ENCODE measurements around the gene CEP97. TPM values are rescaled to one million over a fixed set of nuclear protein-coding genes. Genes with fewer than 3 reads are reported as not detected.
"Not testable (repeated sequence)": the region's sequence is repeated elsewhere in the genome, so short reads cannot be mapped to it uniquely, and the experiment has no call there.

CEP97 gene, protein sequence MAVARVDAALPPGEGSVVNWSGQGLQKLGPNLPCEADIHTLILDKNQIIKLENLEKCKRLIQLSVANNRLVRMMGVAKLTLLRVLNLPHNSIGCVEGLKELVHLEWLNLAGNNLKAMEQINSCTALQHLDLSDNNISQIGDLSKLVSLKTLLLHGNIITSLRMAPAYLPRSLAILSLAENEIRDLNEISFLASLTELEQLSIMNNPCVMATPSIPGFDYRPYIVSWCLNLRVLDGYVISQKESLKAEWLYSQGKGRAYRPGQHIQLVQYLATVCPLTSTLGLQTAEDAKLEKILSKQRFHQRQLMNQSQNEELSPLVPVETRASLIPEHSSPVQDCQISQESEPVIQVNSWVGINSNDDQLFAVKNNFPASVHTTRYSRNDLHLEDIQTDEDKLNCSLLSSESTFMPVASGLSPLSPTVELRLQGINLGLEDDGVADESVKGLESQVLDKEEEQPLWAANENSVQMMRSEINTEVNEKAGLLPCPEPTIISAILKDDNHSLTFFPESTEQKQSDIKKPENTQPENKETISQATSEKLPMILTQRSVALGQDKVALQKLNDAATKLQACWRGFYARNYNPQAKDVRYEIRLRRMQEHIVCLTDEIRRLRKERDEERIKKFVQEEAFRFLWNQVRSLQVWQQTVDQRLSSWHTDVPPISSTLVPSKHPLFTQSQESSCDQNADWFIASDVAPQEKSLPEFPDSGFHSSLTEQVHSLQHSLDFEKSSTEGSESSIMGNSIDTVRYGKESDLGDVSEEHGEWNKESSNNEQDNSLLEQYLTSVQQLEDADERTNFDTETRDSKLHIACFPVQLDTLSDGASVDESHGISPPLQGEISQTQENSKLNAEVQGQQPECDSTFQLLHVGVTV
- 4.6 TPM for total RNA-seq

DNA sequence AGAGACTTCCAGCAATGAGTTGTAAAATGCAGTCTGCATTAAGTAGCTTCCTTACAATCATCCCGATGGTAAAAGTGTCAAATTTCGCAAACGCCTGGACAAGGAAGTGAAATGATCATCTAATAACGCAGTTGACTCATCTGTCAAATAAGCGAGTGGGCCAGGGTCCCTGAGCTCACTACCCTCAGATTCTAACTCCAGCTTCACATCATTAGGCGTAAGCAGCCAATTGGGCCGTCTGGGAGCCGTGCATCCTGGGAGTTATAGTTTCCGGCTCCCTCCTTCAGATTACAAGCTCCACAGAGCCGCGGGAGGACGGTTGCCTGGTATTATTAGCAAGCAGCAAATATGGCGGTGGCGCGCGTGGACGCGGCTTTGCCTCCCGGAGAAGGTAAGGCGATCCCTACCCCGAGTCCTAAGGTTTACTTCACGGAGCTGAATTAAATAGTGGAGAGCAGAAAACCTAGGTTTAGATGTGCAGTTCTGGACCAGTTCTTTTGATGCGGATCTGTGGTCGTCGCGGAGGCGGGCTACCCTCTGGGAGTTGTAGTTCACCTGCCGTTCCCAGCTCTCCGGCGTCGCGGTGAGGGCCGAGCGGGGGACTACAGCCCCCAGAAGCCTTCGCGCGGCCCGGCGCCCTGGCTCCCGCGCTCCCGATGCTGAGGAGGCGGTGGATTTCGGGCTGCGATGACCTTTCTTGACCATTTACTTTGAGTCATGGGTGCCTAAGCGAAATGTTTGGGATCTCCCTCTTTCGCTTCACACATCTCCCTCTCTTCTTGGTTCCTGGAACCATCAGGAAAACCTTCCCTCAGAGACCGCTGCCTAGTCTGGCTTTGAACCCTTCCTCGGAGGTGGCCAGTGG lies at the start of gene CEP97:
TSS of gene CEP97 (plus strand) at position 286 of the 865 bp plus-strand sequence. CDS start at position 349, 63 bp downstream.
- peak; percentile 98 for ATAC-seq

DNA sequence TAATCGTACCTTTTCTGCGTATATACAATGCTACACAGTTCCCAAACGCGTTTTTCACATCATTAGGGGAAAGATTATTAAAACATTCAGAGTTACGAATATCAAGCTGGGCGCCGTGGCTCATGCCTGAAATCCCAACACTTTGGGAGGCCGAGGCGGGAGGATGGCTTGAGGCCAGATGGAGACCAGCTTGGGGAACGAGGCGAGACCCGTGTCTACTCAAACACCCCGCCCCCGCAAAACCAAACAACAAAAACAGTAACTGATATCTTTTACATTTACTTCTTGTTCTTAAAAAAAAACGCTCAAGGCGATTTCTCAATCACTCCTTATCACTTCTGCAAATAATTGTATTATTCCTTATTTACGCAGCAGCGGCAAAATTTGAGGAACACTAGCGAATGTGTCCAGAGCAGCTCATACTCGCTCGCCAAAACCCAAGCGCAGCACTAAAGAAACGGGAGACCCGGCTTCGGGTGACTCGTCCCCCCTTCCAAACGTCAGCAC lies 48.7 kb upstream of the CEP97 start:
- no peak for ATAC-seq

DNA sequence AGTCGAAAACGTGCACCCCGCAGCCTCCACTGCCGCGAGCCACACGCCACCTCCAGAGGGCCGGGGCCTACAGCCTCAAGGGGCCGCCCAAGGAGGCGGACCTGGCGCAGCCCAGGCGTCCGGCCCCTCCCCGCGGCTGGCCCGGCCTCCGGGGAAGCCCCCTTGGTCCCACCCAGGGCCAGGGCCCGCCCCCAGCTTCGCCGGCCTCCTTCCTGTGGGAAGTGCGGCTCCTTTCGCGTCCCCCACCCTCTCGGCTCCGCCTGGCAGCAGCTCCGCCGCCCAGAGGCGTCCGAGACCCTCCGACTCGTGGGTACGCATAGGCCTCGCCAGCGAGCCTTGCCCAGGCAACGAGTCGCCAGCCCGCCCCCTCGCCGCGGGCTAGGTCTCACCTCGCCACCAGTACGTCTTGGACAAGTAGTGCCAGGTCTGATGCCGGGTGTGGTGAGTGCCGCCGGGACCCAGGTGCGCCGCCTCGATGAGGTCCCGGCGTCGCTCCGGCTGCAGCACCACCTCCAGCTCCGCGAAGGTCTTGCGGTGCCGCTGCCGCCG lies 48.1 kb upstream of the CEP97 start:
- peak; percentile 96 for ATAC-seq

DNA sequence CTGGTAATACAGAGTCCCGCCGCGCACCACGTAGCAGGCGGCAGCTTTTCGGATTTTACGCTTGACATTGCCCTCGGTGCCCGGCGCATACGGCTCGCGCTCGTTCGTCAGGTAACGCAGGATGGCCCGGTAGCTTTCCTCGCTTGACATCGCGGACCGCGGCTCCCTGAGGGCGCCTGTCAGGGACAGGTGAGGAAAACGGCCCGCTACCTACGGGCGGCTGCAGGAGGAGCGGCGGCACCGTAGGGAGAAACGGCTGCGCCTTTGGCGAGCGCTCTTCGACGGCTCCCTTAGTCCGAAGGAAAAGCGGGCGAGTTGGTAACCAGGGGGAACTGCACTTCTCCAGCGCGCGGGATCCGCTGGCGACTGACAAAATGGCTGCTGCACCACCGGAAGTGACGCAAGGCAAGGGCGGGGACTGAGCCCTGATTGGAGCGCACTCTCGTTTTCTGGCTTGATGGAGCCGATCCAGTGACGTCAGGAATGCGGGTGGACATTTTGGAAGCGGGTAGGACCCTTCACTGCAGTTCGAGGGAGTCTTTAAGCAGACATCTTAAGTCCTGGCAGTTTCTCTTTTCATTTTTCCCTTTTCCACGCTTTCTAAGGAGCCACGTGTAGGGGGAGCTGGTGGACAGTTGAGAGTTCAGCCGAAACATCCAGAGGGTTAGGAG lies 47.5 kb upstream of the CEP97 start, which contains the start of gene ZBTB11:
TSS of gene ZBTB11 (minus strand) at position 368 of the 671 bp plus-strand sequence. CDS start at position 150, 218 bp downstream.
- peak; percentile 94 for ATAC-seq

DNA sequence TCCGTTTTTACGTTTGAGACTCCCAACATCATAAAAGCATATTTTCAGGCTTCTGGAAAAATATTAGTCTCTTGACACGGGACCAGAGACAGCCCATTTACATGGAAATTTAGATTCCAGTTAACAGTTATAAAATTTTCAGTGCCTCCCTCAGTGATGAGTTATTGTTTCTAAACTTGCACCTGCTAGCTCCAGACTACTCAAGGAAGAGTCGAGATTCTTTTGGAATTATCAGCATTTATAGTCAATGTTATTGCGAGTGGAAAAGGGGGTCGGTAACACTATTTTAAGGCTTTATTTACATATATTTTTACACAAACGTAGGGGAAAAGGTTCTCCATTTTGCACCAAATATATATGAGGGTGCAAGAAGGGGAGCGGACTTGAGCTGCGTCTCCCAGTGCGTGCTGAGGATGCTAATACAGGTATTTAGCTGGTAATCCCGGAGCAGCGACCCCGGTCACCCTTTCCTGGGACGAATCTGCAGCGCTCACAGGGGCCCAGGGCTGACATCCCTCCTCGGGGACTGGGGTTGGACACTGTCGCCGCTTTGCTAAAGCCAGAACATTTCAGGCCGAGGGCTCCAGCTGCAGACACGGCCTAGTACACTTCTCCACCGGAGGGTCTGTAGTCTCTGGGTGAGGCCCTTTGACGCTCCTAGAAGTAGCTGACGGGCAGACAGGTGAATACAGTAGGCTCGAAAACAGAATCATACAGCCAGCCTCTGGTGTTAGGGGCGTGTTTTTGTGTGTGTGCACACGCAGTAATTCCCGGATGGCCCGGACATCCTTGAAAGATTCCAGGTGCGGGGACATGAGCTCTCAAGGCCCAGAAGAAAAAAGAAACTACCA lies 46.8 kb upstream of the CEP97 start:
- ATAC-seq = no peak

DNA sequence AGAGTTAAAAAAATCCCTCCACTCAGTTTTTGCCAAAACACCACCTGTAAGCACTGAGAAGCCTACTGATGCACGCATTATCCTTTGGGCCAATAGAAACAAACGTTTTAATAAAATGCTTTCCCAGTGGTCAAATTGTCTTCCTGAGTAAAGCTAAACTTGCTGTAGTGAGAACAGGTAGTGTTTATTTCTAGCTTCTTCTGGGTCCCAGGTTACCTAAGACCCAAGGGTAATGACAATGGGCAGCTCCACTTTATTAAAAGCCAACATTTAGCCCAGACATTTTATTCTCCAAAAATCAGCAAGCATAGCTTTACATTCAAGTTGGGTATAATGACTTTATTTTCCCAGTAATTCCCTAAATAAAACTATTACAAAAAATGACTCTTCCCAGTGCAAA lies 45.6 kb upstream of the CEP97 start:
- ATAC-seq = not testable (repeated sequence)

DNA sequence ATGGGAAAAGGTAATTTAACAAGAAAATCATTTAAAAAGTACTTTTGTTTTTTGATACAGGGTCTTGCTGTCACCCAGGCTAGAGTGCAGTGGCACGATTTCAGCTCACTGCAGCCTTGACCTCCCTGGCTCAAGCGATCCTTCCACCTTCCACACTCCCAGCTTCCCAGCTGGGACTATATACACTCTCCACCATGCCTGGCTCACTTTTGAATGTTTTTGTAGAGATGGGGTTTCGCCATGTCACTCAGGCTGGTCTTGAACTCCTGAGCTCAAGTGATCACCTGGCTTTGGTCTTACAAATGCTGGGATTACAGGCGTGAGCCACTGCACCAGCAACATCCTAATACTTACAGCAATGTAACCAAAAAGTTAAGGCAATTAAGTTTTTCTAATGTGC lies 43.9 kb upstream of the CEP97 start:
- no peak for ATAC-seq

DNA sequence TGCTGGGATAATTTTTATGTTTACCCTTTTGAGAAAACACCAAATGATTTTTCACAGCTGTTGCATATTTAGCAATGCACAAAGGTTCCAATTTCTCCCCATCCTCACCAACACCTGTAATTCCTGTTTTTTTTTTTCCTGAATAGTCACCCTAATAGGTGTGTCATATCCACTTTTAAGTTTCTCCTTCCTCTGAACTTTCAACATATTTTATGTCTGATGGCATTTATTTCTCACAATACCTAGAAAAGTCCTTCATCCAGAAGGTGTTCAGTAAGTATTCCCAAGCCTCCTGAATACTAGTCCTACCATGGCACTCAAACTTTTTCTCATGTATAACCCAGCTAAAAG lies 39.4 kb upstream of the CEP97 start:
- ATAC-seq = peak; percentile 38

DNA sequence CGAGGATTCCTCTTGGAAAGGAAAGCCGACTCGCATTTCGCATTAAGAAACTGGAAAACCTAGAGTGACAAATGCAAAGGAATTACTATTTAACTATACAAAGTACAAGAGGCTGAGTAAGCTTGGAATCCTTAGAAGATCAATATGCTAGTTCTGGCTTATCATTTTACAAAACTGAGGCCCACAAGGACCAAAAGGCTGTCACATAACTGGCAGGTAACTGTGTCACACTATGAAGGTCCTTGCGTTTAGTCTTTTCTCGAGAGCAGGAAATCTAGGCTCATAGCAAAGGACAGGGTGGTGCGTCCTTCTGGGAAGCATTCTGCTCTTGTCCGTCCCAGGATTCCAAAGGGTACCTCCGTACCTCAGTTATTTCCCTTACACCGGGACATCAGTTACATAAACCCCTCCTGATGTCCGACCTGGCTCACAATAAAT lies 38.5 kb upstream of the CEP97 start:
- ATAC-seq = peak; percentile 13

DNA sequence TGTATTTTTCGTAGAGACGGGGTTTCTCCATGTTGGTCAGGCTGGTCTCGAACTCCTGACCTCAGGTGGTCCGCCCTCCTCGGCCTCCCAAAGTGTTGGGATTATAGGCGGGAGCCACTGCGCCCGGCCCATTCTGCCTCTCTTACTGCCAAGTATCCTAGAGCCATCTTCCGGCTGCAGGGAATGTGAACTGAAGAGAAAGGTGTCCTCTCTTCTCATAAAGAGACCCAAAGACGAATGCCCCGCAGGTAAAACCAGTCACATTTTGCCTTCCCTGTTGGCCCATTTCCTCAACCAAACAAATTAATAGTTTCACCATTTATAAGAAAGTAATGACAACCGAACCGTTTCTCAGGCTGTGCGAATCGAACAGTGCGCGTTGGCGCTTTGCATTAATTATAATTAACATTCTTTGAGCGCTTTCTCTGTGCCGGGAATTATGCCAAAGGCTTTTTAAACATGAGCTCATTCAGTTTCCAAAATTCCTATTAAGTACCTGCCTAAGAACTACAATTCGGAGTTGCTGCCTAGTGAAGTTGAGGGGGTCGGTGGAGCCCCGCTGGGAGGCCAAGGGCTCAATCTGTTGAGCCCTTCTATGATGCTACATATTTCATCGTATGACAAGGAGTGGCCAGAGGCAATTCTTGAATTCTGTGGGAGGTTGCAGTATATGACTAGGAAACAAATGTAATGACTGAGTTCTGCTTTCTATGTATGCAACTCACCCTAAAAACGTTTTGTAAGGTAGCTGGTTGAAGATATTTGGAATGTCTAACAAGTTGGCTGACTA lies 37.1 kb upstream of the CEP97 start:
- ATAC-seq = peak; percentile 25

DNA sequence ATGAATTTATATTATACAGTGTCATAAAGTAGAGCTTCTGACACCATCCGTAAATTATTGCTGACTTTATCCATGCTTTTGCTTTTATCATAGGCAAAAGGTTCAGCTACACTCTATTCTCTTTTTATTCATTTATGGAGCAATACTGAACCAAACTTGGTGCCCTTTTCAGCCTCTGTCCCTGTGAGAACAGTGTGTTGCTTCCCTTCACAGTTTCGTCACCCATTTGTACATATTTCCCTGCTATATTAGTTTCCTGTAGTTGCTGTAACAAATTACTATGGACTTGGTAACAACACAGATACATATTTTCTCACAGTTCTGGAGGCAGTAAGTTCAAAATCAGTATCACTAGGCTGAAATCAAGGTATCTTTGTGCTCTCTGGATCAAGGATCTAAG lies 35.1 kb upstream of the CEP97 start:
- ATAC-seq = no peak

DNA sequence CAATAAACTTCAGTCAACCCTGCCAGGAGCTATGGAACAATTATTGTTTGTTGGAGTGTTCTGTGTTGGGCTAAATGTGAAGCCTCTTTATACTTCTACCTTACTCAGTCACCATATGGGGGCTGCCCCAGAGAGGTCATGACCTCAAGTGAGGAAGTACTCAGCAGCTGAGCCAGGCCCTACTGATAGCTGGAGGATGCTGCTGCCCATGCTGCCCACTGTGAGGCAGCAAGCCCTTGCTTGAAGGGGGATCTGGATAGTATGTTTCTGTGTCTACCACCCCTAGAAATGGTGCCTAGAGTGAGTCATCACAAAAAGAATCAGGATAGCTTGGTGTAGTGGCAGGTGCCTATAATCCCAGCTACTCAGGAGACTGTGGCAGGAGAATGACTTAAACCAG lies 33.4 kb upstream of the CEP97 start:
- ATAC-seq = no peak

DNA sequence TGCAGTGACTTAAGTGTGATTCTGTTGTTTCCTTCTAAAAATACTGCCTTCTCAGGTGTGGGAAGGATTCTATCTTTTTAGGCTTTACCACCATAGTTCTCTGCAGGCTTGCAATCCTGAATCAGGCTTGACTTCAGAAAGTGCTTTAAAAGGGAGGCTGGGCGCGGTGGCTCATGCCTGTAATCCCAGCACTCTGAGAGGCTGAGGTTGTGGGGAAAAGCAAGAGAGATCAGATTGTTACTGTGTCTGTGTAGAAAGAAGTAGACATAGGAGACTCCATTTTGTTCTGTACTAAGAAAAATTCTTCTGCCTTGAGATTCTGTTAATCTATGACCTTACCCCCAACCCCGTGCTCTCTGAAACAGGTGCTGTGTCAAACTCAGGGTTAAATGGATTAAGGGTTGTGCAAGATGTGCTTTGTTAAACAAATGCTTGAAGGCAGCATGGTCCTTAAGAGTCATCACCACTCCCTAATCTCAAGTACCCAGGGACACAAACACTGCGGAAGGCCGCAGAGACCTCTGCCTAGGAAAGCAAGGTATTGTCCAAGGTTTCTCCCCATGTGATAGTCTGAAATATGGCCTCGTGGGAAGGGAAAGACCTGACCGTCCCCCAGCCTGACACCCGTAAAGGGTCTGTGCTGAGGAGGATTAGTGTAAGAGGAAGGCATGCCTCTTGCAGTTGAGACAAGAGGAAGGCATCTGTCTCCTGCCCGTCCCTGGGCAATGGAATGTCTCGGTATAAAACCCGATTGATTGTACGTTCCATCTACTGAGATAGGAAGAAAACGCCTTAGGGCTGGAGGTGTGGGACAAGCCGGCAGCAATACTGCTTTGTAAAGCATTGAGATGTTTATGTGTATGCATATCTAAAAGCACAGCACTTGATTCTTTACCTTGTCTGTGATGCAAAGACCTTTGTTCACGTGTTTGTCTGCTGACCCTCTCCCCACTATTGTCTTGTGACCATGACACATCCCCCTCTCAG lies 32.4 kb upstream of the CEP97 start:
- not testable (repeated sequence) for ATAC-seq

DNA sequence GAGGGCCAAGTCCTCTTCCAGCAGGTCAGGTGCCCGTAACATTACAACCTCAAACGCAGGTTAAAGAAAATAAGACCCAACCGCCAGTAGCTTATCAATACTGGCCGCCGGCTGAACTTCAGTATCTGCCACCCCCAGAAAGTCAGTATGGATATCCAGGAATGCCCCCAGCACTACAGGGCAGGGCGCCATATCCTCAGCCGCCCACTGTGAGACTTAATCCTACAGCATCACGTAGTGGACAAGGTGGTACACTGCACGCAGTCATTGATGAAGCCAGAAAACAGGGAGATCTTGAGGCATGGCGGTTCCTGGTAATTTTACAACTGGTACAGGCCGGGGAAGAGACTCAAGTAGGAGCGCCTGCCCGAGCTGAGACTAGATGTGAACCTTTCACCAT lies 30.9 kb upstream of the CEP97 start:
- ATAC-seq = peak; percentile 86

DNA sequence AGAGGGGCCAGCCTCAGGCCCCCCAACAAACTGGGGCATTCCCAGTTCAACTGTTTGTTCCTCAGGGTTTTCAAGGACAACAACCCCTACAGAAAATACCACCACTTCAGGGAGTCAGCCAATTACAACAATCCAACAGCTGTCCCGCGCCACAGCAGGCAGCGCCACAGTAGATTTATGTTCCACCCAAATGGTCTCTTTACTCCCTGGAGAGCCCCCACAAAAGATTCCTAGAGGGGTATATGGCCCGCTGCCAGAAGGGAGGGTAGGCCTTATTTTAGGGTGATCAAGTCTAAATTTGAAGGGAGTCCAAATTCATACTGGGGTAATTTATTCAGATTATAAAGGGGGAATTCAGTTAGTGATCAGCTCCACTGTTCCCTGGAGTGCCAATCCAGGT lies 29.6 kb upstream of the CEP97 start:
- not testable (repeated sequence) for ATAC-seq

DNA sequence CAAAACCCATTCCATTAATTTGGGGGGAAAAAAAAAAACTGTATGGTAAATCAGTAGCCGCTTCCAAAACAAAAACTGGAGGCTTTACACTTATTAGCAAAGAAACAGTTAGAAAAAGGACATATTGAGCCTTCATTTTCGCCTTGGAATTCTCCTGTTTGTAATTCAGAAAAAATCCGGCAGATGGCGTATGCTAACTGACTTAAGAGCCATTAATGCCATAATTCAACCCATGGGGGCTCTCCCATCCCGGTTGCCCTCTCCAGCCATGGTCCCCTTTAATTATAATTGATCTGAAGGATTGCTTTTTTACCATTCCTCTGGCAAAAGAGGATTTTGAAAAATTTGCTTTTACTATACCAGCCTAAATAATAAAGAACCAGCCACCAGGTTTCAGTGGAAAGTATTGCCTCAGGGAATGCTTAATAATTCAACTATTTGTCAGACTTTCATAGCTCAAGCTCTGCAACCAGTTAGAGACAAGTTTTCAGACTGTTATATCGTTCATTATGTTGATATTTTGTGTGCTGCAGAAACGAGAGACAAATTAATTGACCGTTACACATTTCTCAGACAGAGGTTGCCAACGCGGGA lies 28.5 kb upstream of the CEP97 start:
- ATAC-seq = no peak

DNA sequence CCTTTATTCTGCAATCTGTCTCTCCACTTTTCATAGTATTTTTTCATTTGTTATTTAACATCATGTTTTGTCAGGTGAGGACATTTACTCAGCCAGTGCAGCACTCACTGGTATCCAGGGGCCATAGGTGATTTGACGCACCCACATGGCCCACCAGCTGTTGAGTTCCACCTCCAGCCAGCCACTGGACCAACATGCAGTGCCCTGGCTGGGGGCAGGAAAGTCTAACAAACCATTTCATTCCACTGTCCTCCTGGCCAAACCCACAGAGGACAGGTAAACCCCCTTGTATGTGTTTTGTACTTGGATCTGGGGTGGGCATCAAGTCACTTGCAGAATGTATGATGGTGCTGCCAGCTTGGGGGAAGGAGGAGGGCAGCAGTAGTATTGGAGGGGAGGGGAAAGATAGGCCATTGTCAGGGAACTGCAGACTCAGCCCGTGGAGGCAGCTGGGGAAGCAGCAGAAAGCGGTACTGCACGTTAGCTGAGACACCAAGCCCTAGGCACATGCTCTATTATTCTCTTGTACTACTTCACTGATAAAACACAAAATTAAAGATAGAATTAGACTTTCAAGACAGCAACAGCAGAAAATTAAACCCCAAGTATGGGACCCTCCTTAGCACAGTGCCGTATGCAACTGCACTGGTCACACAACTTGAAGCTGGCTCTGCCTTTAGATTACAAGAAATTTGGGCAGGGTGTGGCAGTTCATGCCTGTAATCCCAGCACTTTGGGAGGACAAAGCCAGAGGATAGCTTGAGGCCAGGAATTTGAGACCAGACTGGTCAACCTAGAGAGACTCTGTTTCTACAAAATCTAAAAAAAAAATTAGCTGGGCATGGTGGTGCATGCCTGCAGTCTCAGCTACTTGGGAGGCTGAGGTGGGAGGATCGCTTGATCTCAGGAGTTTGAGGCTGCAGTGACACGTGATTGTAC lies 22.4 kb upstream of the CEP97 start:
- ATAC-seq = no peak
